ENCODE data around the gene GLIPR2. TPM values are rescaled to one million over a fixed set of nuclear protein-coding genes. Genes with fewer than 3 reads are reported as not detected.
A peak's percentile ranks its signal among the peaks of the same experiment; 100 is the strongest.

GLIPR2 gene
- total and polyA plus RNA-seq, 2 donors (not counting 3 experiments of a cell fraction or from before 2014, with no cell fraction given): 22.0 to 42.4 TPM

GRCh38 chr9:36101916-36102741, 34.4 kb upstream of the GLIPR2 start:
- Histone ChIP-seq H4K20me1 (replicated peaks; ENCODE audit: control insufficient read depth, extremely low read depth, insufficient read depth, low read length) (no peaks in the 10 kb centered on the region), H3K4me2 (ENCODE audit: insufficient read depth, low read length) (no peak overlapping the region), H3K27ac (ENCODE audit: insufficient read depth, low read depth, low read length) (peak overlapping the region; percentile 46), H3K4me3 (replicated peaks in 1 of 3; ENCODE audit: insufficient read depth in 1 of 3, low read depth in 1 of 3, low read length in 3 of 3) (no peak overlapping the region), H3K27me3 (ENCODE audit: control insufficient read depth in 2 of 2, insufficient read depth in 2 of 2, low read length in 2 of 2) (no peaks in the 10 kb centered on the region), H3K36me3 (ENCODE audit: control insufficient read depth in 2 of 2, extremely low read depth in 1 of 2, insufficient read depth in 2 of 2, low read length in 2 of 2) (no peaks in the 10 kb centered on the region), H3K9me1 (replicated peaks; ENCODE audit: control insufficient read depth, extremely low read depth, insufficient read depth, low read length) (no peaks in the 10 kb centered on the region), H2AFZ (ENCODE audit: low read depth, low read length) (no peak overlapping the region), H3K9ac (replicated peaks; ENCODE audit: extremely low read depth, insufficient read depth, low read length) (no peak overlapping the region), H3K79me2 (ENCODE audit: control insufficient read depth, insufficient read depth, low read length) (no peaks in the 10 kb centered on the region), H3K9me3 (replicated peaks; ENCODE audit: control insufficient read depth, insufficient read depth, low read length) (no peaks in the 10 kb centered on the region), H3K4me1 (ENCODE audit: control insufficient read depth, extremely low read depth, insufficient read depth, low read length) (peaks cover 19% of the 10 kb centered on the region)
- TF ChIP-seq POLR2AphosphoS5 (IDR thresholded peaks at IDR 0.05; ENCODE audit: insufficient read depth, low read depth, low read length) (peak; percentile 75), GATA2 (IDR thresholded peaks at IDR 0.05; ENCODE audit: insufficient read depth, insufficient read length, low read depth, low read length) (peak; percentile 99), POLR2A (IDR thresholded peaks at IDR 0.05; ENCODE audit: low read depth, low read length) (no peak), MYC (IDR thresholded peaks at IDR 0.05; ENCODE audit: low read depth, low read length) (no peak), JUN (IDR thresholded peaks at IDR 0.05; ENCODE audit: borderline replicate concordance, insufficient read depth, insufficient read length, low read depth) (peak; percentile 38), FOS (IDR thresholded peaks at IDR 0.05; ENCODE audit: borderline replicate concordance, insufficient read depth, low read length) (peak; percentile 91), MAX (IDR thresholded peaks at IDR 0.05; ENCODE audit: insufficient read depth, insufficient read length) (no peak)
- ChIA-PET POLR2A (interaction anchor here (0.5 to 1.6 kb wide), 6 partner anchors 11 to 150 kb away, joined by 3 to 6 read pairs (median 4); no protein-coding TSS in a partner anchor), CTCF (interaction anchor here (0.6 to 6.7 kb wide), 42 partner anchors 8 to 312 kb away, joined by 3 to 189 read pairs (median 5); partner anchors contain the start of genes CCIN, CLTA and GLIPR2)
- BruUV-seq (replicated peaks): no TSS peak
- intact Hi-C loops (cut with micrococcal nuclease) (loop anchor here (2.0 to 5.0 kb wide), 3 partner anchors 35 to 145 kb away; partner anchors contain the start of genes GLIPR2 and OR2S2), dilution Hi-C loops (cut with MboI; ENCODE audit: extremely low pct_ligation_motif_present, low sequenced_read_pairs) (no loop called here)
- peak; percentile 94 for FAIRE-seq
- DNase-seq (ENCODE audit: low read depth, low spot score): peak; percentile 88
